ENCODE measurements around the gene ADK. TPM values are rescaled to one million over a fixed set of nuclear protein-coding genes. Genes with fewer than 3 reads are reported as not detected.

The ADK gene
- total RNA-seq, 1 donor from 2014 or later, result 40.2 TPM

- Histone ChIP-seq H3K9me3 (no peaks in the 10 kb centered on the region), H3K4me3 (no peak overlapping the region), H3K27ac (no peak overlapping the region), H3K36me3 (no peaks in the 10 kb centered on the region), H3K4me1 (peaks cover 8% of the 10 kb centered on the region), H3K27me3 (ENCODE audit: low read depth) (no peaks in the 10 kb centered on the region)
- intact Hi-C loops (cut with DNase I), result no loop called here
- ATAC-seq (no peak), DNase-seq (no peak)
- no peak for TF ChIP-seq CTCF (IDR thresholded peaks at IDR 0.05)
These were observed 532.8 kb downstream of the ADK start for GRCh38 chr10:74683621-74684364.

DNA sequence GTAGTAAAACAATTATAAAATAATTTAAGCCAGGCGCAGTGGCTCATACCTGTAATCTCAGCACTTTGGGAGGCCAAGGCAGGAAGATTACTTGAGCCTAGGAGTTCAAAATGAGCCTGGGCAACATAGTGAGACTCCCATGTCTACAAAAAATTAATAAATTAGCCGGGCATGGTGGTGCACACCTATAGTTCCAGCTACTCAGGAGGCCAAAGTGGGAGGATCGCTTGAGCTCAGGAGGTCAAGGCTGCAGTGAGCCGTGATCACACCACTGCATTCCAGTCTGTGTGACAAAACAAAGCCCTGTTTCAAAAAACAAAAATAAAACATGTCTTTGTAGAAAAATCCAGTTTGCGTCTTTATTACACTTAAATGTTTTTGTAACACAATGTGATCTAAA is 533.4 kb downstream of the ADK start:
- H3K27me3 ChIP-seq (ENCODE audit: low read depth), result no peaks in the 10 kb centered on the region
- H3K4me3 ChIP-seq, result no peak overlapping the region
- no peak overlapping the region for H3K27ac ChIP-seq
- peaks cover 8% of the 10 kb centered on the region for H3K4me1 ChIP-seq
- ATAC-seq (no peak), DNase-seq (no peak)
- no peaks in the 10 kb centered on the region for H3K36me3 ChIP-seq
- no peaks in the 10 kb centered on the region for H3K9me3 ChIP-seq
- TF ChIP-seq CTCF (IDR thresholded peaks at IDR 0.05), result no peak
- intact Hi-C loops (cut with DNase I), result no loop called here

DNA sequence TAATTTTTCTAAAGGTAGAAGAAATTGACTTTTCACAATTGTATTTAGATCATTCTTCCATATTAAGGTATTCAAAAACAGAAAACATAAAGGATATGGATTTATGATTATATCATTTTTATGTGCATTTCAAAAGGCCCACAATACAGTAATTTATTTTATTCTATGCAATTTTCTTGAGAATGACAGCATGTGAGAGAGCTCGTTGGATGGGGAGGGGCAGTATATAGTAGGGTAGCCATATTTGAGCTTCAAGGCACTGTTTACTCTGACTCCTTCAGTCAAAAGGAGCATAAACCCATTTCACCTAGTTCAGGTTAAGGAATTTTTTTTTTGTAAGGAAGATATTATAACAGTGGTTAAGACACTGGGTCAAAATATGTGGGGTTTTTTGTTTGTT is 534.5 kb downstream of the ADK start:
- DNase-seq, result no peak
- TF ChIP-seq CTCF (IDR thresholded peaks at IDR 0.05), result no peak
- no peak overlapping the region for H3K4me3 ChIP-seq
- intact Hi-C loops (cut with DNase I), result no loop called here
- H3K27ac ChIP-seq, result no peak overlapping the region
- no peaks in the 10 kb centered on the region for H3K27me3 ChIP-seq (ENCODE audit: low read depth)
- peaks cover 8% of the 10 kb centered on the region for H3K4me1 ChIP-seq
- no peaks in the 10 kb centered on the region for H3K9me3 ChIP-seq
- ATAC-seq, result no peak
- no peaks in the 10 kb centered on the region for H3K36me3 ChIP-seq

DNA sequence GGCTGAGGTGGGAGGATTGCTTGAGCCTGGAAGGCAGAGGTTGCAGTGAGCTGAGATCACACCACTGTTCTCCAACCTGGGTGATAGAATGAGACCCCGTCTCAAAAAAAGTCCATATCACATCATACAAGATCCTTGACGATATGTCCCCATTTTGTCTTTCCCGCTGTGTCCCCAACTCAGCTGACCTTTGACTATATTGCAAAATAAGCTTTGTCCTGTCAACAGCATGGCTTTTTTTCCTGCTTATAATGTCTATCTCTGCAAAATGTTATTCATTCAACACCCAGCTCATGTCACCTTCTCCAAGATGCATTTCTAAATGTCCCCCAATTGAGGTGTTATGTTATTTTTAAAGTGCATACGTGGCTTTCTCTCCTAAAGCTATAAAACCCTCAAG is 539.4 kb downstream of the ADK start:
- intact Hi-C loops (cut with DNase I), result no loop called here
- no peak for TF ChIP-seq CTCF (IDR thresholded peaks at IDR 0.05)
- no peaks in the 10 kb centered on the region for H3K9me3 ChIP-seq
- no peak overlapping the region for H3K4me3 ChIP-seq
- ATAC-seq (no peak), DNase-seq (no peak)
- no peaks in the 10 kb centered on the region for H3K36me3 ChIP-seq
- H3K27ac ChIP-seq, result no peak overlapping the region
- no peaks in the 10 kb centered on the region for H3K4me1 ChIP-seq
- no peaks in the 10 kb centered on the region for H3K27me3 ChIP-seq (ENCODE audit: low read depth)

DNA sequence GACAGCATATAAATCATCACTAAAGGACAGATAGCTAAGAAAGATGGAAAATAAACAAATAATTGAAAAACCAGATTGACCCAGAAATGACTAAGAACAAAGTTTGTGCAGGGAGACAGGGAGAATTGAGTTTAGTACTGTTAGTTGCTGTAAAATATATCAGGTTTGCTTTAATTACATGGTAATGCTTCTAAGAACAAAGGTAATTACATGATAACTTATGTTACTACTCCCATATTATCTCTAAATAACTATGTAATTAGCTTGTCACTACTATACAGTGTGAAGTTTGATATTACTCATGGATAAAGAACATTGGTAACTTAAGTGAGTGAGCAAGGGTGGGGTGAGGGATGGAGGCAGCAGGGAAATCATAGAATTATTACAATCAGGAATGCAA is 540.1 kb downstream of the ADK start:
- TF ChIP-seq CTCF (IDR thresholded peaks at IDR 0.05), result no peak
- no peak for DNase-seq
- no peak overlapping the region for H3K4me3 ChIP-seq
- H3K27me3 ChIP-seq (ENCODE audit: low read depth), result no peaks in the 10 kb centered on the region
- no peak overlapping the region for H3K27ac ChIP-seq
- ATAC-seq, result no peak
- intact Hi-C loops (cut with DNase I), result no loop called here
- H3K36me3 ChIP-seq, result no peaks in the 10 kb centered on the region
- no peaks in the 10 kb centered on the region for H3K9me3 ChIP-seq
- H3K4me1 ChIP-seq, result no peaks in the 10 kb centered on the region
